PC-9 (cell line): Measurements from ENCODE around the gene FASN.

Experiments used
- CTCF ChIP-seq: fragments of 200-600 bp; sonication (generic); conservative IDR thresholded peaks from 2 replicates; pipeline ENCODE4 v1.6.1; 2017; ENCODE audit warnings: mixed run types, antibody characterized with exemption, mild to moderate bottlenecking, moderate library complexity
- EZH2 ChIP-seq: fragments of 200-600 bp; sonication (generic); IDR thresholded peaks from 2 replicates; pipeline ENCODE4 v1.8.0; 2017; ENCODE audit warnings: antibody characterized with exemption, low read depth

- TF ChIP-seq CTCF: no peak
- TF ChIP-seq EZH2: no peak
Observed at GRCh38 chr17:82084373-82085030, 13.5 kb downstream of the FASN start.
